IMR-90 (cell line): ENCODE data around the gene SOCS3.
A peak's percentile ranks its signal among the peaks of the same experiment; 100 is the strongest.

Experiments
- CEBPB ChIP-seq: IDR thresholded peaks from 2 replicates; pipeline ENCODE4 v1.6.1; 2012; ENCODE audit warnings: low read depth, low read length, improper control_type of control experiment
- POLR2A ChIP-seq: IDR thresholded peaks from 2 replicates; pipeline ENCODE4 v1.6.1; 2012; ENCODE audit warnings: mild to moderate bottlenecking, low read depth, low read length
- RAD21 ChIP-seq: IDR thresholded peaks from 2 replicates; pipeline ENCODE4 v1.6.1; 2012; ENCODE audit warnings: low read length, improper control_type of control experiment
- SMC3 ChIP-seq: fragments of 150-350 bp; IDR thresholded peaks from 2 replicates; pipeline ENCODE4 v1.6.1; 2016; ENCODE audit warnings: low read depth, mild to moderate bottlenecking, antibody characterized with exemption, low read length, moderate library complexity
- TF ChIP-seq, protein P1 (sequence below): conservative IDR thresholded peaks from 2 replicates; pipeline ENCODE4 v1.5.1; 2012; ENCODE audit warnings: mild to moderate bottlenecking, low read depth, low read length, improper control_type of control experiment
- TF ChIP-seq, protein P2 (sequence below): fragments of 150-350 bp; IDR thresholded peaks from 2 replicates; pipeline ENCODE4 v1.6.1; 2017; ENCODE audit warnings: mild to moderate bottlenecking, antibody characterized with exemption, low read length, low read depth

DNA sequence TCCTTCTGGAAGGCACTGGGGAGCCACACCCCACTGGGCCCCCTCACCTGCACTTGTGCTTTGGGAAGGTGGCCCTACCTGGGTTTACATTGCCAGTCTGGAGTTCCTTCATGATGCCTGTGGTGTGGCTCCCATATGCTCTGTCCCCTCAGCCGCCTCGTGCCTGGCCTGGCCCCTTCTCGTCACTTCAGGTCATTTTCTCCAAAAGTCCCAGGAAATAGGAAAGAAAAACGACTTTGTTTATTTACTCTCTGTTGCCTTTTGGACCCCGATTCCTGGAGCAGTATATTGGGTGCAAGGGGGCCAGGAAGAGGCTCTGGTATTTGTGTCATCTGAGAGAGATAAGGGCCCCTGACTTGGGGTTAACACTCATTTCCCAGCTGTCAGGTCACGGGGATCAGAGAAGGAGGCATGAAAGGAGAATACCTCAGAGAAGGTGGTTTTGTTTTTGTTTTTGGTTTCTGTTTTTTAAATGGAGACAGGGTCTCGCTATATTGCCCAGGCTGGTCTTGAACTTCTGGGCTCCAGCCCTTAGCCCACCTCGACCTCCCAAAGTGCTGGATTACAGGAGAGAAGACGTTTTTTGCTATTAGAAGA is 4.7 kb downstream of the SOCS3 start:
- TF ChIP-seq POLR2A (0 out of 2 replicates have a peak, but pooled peaks have one; percentile 21), SMC3 (no peak), CEBPB (no peak), RAD21 (no peak)
- TF ChIP-seq, protein P1, sequence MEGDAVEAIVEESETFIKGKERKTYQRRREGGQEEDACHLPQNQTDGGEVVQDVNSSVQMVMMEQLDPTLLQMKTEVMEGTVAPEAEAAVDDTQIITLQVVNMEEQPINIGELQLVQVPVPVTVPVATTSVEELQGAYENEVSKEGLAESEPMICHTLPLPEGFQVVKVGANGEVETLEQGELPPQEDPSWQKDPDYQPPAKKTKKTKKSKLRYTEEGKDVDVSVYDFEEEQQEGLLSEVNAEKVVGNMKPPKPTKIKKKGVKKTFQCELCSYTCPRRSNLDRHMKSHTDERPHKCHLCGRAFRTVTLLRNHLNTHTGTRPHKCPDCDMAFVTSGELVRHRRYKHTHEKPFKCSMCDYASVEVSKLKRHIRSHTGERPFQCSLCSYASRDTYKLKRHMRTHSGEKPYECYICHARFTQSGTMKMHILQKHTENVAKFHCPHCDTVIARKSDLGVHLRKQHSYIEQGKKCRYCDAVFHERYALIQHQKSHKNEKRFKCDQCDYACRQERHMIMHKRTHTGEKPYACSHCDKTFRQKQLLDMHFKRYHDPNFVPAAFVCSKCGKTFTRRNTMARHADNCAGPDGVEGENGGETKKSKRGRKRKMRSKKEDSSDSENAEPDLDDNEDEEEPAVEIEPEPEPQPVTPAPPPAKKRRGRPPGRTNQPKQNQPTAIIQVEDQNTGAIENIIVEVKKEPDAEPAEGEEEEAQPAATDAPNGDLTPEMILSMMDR: no peak
- TF ChIP-seq, protein P2, sequence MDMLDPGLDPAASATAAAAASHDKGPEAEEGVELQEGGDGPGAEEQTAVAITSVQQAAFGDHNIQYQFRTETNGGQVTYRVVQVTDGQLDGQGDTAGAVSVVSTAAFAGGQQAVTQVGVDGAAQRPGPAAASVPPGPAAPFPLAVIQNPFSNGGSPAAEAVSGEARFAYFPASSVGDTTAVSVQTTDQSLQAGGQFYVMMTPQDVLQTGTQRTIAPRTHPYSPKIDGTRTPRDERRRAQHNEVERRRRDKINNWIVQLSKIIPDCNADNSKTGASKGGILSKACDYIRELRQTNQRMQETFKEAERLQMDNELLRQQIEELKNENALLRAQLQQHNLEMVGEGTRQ: no peak
